Right atrium auricular region (tissue), 2 donors: ENCODE measurements around the gene B4GALT3. TPM values are rescaled to one million over a fixed set of nuclear protein-coding genes. Genes with fewer than 3 reads are reported as not detected.
A peak's percentile ranks its signal among the peaks of the same experiment; 100 is the strongest.

Source experiments
- DNase-seq: peaks from one replicate; pipeline ENCODE4 v3.0.0-alpha.2; 2019; ENCODE audit warnings: low spot score
- H3K27ac ChIP-seq, 2 donors: fragments of 200-600 bp; sonication (generic); 1 replicate in 1 of 2; 2 replicates in 1 of 2; pipeline ENCODE4 v1.5.1; 2016 to 2019
- H3K27me3 ChIP-seq, 2 donors: fragments of 200-600 bp; sonication (generic); one replicate each; pipeline versions ENCODE4 v1.5.1 to v1.6.0; 2017 to 2019
- H3K36me3 ChIP-seq: fragments of 200-600 bp; sonication (generic); one replicate; pipeline ENCODE4 v1.5.1; 2016
- H3K4me1 ChIP-seq, 2 donors: fragments of 200-600 bp; sonication (generic); one replicate each; pipeline versions ENCODE4 v1.5.1 to v1.6.0; 2017 to 2019
- H3K4me3 ChIP-seq, 2 donors: fragments of 200-600 bp; sonication (generic); 1 replicate in 1 of 2; 2 replicates in 1 of 2; pipeline ENCODE4 v1.5.1; 2017 to 2019; ENCODE audit warnings: mild to moderate bottlenecking in 1 of 2, moderate library complexity in 1 of 2
- H3K9me3 ChIP-seq, 2 donors: fragments of 200-600 bp; sonication (generic); one replicate each; pipeline ENCODE4 v1.5.1; 2019
- total RNA-seq, 2 donors: library from RNA; depleted of rRNA; stranded (reverse); fragments of >200 nt; gene quantifications; one replicate each; pipeline ENCODE4 v1.1.0, GENCODE V29; 2016
- TF ChIP-seq, protein P1 (sequence below), 2 donors: fragments of 200-600 bp; sonication (generic); IDR thresholded peaks; one replicate each; pipeline ENCODE4 v1.5.1; 2019; ENCODE audit warnings: antibody characterized with exemption in 2 of 2

The B4GALT3 gene
- total RNA-seq, 2 donors from 2014 or later, result 24.3 to 32.7 TPM

DNA sequence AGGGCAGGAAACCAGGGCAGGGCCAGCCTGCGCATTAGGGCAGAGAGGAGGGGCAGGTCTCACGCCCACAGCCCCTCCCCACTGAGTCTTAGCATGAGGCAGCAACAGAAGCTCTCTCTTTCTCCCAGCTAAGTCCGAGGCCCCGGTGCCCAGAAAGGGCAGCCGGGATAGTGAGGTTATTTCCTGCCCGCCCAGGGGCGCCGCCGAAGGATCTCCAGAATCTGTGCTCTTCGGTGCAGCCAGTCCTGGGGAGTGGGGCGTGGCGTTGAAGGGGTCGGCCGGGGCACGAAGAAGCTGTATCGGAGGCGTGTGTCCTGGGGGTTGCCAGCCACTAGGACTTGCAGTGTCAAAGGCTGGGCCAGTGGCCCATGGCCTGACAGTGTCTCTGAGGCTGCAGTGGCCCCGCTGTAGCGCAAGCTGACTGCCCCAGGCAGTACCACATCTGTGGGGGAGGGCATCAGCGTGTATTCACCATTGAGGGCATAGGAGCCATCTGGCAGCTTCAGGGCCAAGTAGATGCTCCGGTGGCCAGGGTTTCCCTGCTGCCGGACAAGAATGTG is 13.7 kb upstream of the B4GALT3 start:
- Histone ChIP-seq H3K27ac (no peak overlapping the region), H3K4me1 (peaks cover 0 to 34% of the 10 kb centered on the region in 2 donors), H3K4me3 (no peak overlapping the region), H3K9me3 (no peaks in the 10 kb centered on the region), H3K36me3 (peaks cover 39% of the 10 kb centered on the region), H3K27me3 (no peaks in the 10 kb centered on the region)
- TF ChIP-seq, protein P1, sequence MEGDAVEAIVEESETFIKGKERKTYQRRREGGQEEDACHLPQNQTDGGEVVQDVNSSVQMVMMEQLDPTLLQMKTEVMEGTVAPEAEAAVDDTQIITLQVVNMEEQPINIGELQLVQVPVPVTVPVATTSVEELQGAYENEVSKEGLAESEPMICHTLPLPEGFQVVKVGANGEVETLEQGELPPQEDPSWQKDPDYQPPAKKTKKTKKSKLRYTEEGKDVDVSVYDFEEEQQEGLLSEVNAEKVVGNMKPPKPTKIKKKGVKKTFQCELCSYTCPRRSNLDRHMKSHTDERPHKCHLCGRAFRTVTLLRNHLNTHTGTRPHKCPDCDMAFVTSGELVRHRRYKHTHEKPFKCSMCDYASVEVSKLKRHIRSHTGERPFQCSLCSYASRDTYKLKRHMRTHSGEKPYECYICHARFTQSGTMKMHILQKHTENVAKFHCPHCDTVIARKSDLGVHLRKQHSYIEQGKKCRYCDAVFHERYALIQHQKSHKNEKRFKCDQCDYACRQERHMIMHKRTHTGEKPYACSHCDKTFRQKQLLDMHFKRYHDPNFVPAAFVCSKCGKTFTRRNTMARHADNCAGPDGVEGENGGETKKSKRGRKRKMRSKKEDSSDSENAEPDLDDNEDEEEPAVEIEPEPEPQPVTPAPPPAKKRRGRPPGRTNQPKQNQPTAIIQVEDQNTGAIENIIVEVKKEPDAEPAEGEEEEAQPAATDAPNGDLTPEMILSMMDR (IDR thresholded peaks at IDR 0.05), result no peak
- DNase-seq, result no peak

DNA sequence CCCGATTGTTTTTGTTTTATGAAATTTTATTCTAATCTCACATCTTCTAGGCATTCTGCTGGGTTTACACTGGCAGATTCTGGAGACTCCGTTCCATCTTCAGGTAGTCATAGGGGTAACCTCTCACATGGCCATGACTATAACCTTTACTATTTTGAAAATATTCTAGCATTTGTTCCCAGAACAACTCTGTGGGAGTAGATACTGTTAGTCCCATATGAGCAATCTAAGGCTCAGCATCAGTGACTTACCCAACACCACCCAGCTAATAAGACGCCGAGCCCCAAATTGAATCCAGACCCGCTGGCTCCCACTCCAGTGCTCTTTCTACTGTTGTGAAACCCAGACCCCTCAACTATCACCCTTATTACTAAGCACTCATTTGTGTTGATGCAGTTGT is 11.7 kb upstream of the B4GALT3 start:
- TF ChIP-seq, protein P1 (IDR thresholded peaks at IDR 0.05), result no peak
- DNase-seq, result no peak
- Histone ChIP-seq H3K27me3 (no peaks in the 10 kb centered on the region), H3K4me1 (peaks cover 0 to 43% of the 10 kb centered on the region in 2 donors), H3K36me3 (peaks cover 23% of the 10 kb centered on the region), H3K27ac (no peak overlapping the region), H3K9me3 (no peaks in the 10 kb centered on the region), H3K4me3 (no peak overlapping the region)

DNA sequence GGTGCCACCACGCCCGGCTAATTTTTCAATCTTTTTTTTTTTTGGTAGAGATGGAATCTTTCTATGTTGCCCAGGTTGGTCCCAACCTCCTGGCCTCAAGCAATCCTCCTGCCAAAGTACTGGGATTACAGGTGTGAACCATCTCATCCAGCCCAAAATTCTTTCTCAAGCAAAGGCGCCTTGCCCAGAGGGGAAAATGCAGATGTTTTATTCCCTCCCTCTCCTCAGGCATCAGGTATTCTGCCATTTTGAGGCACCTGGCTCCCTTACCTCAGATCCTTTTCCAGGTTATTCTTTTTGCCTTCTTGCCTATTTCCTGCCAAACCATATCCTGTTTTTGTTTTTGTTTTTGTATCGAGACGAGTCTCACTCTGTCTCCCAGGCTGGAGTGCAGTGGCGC is 11.1 kb upstream of the B4GALT3 start:
- H3K4me3 ChIP-seq, result no peak overlapping the region
- H3K4me1 ChIP-seq, result peaks cover 0 to 37% of the 10 kb centered on the region in 2 donors
- H3K36me3 ChIP-seq, result peaks cover 16% of the 10 kb centered on the region
- DNase-seq, result no peak
- no peaks in the 10 kb centered on the region for H3K27me3 ChIP-seq
- TF ChIP-seq, protein P1 (IDR thresholded peaks at IDR 0.05), result no peak
- H3K9me3 ChIP-seq, result no peaks in the 10 kb centered on the region
- H3K27ac ChIP-seq, result no peak overlapping the region

DNA sequence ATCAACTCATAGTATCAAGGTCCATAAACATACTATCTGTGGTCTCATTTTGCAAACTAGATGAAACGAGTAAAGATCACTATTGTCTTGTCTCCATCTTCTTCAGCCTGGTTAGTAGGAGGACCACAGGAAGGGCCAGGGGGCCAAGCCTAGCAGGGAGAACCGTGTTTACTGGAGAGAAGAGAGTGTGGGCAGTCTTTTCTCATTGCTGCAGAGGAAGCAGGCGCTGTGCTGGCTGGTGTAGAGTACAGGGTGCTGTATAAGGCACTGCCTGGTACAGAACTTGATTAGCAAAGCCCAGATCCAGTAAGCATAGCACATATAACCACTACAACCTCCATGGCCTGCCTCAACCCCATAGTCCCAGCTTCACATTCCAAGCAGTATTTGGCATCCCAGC is 10.0 kb upstream of the B4GALT3 start:
- no peak for DNase-seq
- Histone ChIP-seq H3K27me3 (no peaks in the 10 kb centered on the region), H3K36me3 (peaks cover 15% of the 10 kb centered on the region), H3K9me3 (no peaks in the 10 kb centered on the region), H3K27ac (no peak overlapping the region), H3K4me3 (no peak overlapping the region), H3K4me1 (peaks cover 0 to 26% of the 10 kb centered on the region in 2 donors)
- TF ChIP-seq, protein P1 (IDR thresholded peaks at IDR 0.05), result no peak

DNA sequence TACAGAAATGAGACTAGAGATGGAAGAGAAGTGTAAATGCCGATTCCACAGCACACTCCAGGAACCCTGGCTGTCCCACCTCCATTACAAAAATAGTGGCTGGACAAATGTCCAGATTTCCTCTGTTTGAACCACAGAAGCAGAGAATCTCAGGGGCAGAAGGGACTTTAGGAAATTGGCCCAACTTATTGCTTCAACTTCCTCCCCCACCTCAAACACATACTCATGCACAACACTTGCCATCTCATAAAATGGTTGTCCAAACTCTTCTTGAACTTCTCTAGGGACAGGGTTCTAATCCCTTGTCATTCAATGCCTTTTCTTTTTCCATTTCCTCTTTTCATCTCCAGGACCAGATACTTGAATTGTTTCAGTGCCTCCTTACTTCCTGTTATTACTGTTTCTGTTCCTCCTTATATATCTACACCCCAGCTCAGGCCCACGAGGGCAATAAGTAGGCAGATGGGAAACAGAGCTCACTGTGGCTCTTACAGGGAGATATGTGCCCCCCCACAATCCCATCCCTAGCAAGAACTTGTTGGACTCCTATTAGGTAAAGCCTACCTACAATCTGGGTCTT is 8.5 kb upstream of the B4GALT3 start:
- no peak for DNase-seq

More for the DNA sequence above, 8.5 kb upstream of the B4GALT3 start:
- Histone ChIP-seq H3K9me3 (no peaks in the 10 kb centered on the region), H3K27me3 (no peaks in the 10 kb centered on the region), H3K4me3 (no peak overlapping the region), H3K27ac (peak overlapping the region; percentile 61 to 76), H3K4me1 (peaks cover 0 to 24% of the 10 kb centered on the region in 2 donors), H3K36me3 (peaks cover 2% of the 10 kb centered on the region)
- TF ChIP-seq, protein P1 (IDR thresholded peaks at IDR 0.05), result no peak
